ENCODE results near the gene AS3MT.
"Not testable (repeated sequence)": the region's sequence is repeated elsewhere in the genome, so short reads cannot be mapped to it uniquely, and the experiment has no call there.

The AS3MT gene

DNA sequence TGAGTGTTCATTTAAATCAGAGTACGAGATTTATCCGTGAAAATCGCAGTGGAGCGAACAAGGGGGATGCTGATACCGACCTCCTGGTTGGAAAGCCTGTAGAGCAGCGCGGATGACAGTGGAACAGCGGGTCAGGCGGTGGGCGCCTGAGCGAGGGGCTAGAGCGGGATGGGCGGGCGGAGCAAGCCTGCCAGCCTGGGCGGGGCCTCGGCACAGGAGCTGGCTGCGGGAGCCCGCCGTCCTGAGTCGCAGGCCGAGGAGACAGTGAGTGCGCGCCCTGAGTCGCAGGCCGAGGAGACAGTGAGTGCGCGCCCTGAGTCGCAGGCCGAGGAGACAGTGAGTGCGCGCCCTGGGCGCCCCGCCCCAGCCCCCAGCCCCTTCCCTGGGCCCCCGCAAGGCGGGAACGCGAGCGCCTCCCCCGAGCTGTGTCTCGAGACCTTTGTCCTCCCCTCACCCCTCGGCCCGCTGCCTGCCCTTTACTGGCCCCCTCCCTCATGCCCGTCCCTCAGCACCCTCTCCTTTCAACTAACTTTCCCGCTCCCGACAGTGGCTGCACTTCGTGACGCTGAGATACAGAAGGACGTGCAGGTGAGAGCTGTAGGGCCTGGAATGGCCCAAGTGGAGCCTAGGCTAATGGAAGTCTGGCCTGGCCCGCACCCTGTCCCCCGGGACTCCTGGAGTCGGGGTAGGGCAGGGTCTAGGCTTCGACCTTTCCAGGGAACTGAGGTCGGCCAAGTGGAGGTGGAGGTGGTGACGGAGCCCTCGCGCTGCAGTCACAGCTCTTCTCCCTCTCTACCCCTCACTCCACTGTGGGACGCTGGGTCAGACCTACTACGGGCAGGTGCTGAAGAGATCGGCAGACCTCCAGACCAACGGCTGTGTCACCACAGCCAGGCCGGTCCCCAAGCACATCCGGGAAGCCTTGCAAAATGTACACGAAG is at the start of gene AS3MT:
Gene AS3MT, plus strand, starts transcription at position 213 of the 941 bp plus-strand sequence. Its CDS starts 123 bp downstream, at position 336.
- no peak for DNase-seq (ENCODE audit: low read depth in 2 of 3, low spot score in 2 of 3)

GRCh38 chr10:102820008-102820407 is 49.3 kb upstream of the AS3MT start:
- not testable (repeated sequence) for DNase-seq (ENCODE audit: low read depth in 2 of 3, low spot score in 2 of 3)

DNA sequence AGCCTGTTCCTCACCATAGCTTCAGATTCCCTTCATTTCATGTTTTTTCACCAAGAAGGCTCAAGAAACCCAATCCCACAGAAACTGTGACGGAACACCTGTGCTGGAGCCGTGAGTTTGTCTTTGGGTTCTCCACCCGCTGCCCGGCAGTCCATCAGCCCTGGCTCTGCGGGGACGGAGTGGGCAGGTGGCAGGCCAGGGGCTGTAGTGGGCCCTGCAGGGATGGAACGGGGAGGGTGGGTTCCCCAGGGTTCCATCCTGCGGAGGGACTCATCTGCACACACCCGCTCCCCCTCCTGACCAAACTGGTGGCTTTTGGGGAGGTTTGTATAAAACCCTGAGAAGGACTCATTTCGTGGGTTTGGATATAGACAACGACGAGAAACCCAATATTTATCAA is 47.0 kb upstream of the AS3MT start:
- no peak for DNase-seq (ENCODE audit: low read depth in 2 of 3, low spot score in 2 of 3)

DNA sequence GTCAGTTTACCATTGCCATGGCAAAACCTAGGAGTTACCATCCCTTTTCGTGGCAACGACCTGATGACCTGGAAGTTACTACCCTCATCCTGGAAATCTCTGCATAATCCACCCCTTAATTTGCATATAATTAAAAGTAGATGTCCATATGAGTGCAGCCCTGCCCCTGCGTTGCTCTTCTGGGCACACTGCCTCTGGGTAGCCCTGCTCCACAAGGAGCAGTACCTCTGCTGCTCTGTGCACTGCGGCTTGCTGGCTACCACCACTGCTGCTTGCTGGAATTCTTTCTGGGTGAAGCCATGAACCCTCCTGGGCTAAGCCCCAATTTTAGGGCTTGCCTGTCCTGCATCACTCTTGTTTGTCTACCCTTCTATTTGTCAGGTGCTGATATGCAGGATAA is 44.6 kb upstream of the AS3MT start:
- no peak for DNase-seq (ENCODE audit: low read depth in 2 of 3, low spot score in 2 of 3)

DNA sequence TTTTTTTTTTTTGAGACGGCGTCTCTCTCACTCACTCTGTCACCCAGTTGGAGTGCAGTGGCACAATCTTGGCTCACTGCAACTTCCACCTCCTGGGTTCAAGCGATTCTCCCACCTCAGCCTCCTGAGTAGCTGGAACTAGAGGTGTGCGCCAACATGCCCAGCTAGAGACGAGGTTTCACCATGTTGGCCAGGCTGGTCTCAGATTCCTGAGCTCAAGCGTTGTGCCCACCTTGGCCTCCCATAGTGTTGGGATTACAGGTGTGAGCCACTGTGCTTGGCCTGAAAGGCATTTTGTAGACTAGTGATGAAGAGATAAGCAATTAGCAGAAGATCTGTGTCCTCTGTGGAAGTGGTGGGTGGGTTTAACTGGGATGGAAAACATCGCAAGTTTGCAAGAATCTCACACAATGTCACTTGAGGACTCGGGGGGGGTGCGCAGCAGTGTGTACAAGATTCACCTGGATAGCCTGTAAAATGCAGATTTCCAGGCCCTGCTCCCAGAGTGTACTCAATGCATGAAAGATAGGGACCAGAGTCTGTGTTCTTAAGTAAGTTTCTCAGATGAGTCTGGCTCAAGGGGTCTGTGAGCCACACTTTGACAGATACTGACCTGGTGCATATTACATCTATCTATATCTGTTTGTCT is 43.0 kb upstream of the AS3MT start:
- no peak for DNase-seq (ENCODE audit: low read depth in 2 of 3, low spot score in 2 of 3)

- no peak for DNase-seq (ENCODE audit: low read depth in 2 of 3, low spot score in 2 of 3)
Observed at GRCh38 chr10:102827597-102827975, 41.7 kb upstream of the AS3MT start.

- no peak for DNase-seq (ENCODE audit: low read depth in 2 of 3, low spot score in 2 of 3)
Observed at GRCh38 chr10:102831322-102832071, 37.8 kb upstream of the AS3MT start.

GRCh38 chr10:102832248-102832647 is 37.0 kb upstream of the AS3MT start:
- no peak for DNase-seq (ENCODE audit: low read depth in 2 of 3, low spot score in 2 of 3)

- DNase-seq (ENCODE audit: low read depth in 2 of 3, low spot score in 2 of 3) = no peak
Observed at GRCh38 chr10:102832987-102833386, 36.3 kb upstream of the AS3MT start.

- no peak for DNase-seq (ENCODE audit: low read depth in 2 of 3, low spot score in 2 of 3)
Observed at GRCh38 chr10:102834143-102834542, 35.1 kb upstream of the AS3MT start.

DNA sequence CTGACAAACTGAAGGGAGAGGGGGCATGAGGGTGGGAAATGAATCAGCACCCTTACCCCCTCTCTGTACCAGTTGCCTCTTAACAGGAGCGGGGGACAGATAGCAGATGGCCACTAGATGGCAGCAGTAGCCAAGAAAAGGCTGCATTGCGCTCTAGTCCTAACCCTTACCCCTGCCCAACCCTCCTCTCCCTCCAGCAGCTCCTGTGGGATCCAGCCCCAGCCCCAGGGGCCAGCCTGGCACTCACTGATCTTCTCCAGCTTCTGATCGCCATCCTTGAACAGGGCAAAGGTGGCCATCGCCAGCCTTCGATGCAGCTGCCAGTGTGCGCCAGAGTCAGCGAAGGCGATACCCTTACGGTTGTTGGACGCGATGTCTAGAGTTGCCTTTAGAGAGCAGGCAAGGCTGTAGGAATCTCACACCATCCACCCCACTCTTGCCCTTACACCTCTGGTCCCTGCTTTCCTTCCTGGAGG is 34.2 kb upstream of the AS3MT start:
- DNase-seq (ENCODE audit: low read depth in 2 of 3, low spot score in 2 of 3) = peak; percentile 27 to 71 (median 43)

DNA sequence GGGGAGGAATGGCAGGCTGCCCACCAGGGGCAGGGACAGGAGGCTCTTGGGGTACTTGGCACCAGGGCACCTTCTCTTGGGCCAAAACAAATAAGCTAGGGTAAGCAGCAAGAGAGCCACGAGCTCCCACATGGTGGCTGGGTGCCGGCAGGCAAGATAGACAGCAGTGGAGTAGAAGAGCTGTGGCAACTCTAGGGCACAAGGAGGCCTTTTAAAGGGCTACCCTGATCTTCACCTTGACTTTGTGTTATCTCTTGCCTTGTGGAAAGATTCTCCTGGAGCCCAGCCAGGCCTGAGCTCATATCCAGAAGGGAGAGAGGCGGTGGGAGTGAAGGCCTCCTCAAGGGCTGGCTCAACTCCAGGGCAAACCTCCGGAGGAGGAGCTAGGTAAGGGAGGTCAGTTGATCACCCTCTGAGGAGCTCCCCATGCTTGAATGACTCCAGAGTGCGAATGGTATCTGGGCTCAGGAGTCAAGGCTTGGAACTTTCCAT is 32.0 kb upstream of the AS3MT start, which contains the start of gene CYP17A1:
Gene CYP17A1, minus strand, starts transcription at position 184 of the 492 bp plus-strand sequence. Its CDS starts 52 bp downstream, at position 132.
- DNase-seq (ENCODE audit: low read depth in 2 of 3, low spot score in 2 of 3) = no peak

DNA sequence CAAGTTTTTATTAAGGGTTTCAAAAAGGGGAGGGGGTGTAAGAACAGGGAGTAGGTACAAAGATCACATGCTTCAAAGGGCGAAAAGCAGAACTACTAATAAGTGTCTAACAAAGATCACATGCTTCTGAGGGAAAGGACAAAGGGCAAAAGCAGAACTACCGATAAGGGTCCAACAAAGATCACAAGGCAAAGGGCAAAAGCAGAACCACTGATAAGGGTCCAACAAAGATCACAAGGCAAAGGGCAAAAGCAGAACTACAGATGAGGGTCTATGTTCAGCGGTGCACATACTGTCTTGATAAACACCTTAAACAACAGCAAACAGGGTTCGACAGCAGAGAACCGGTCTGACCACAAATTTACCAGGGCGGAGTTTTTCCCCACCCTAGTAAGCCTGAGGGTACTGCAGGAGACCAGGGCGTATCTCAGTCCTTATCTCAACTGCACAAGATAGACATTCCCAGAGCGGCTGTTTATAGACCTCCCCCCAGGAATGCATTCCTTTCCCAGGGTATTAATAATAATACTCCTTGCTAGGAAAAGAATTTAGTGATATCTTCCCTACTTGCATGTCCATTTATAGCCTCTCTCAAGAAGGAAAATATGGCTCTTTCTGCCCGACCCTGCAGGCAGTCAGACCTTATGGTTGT is 30.9 kb upstream of the AS3MT start:
- DNase-seq (ENCODE audit: low read depth in 2 of 3, low spot score in 2 of 3) = not testable (repeated sequence)

GRCh38 chr10:102841827-102842345 is 27.4 kb upstream of the AS3MT start:
- no peak for DNase-seq (ENCODE audit: low read depth in 2 of 3, low spot score in 2 of 3)

- DNase-seq (ENCODE audit: low read depth in 2 of 3, low spot score in 2 of 3) = not testable (repeated sequence)
Observed at GRCh38 chr10:102843139-102843538, 26.1 kb upstream of the AS3MT start.

- DNase-seq (ENCODE audit: low read depth in 2 of 3, low spot score in 2 of 3) = not testable (repeated sequence)
Observed at GRCh38 chr10:102844190-102844776, 25.0 kb upstream of the AS3MT start.

GRCh38 chr10:102845352-102845902 is 23.8 kb upstream of the AS3MT start:
- no peak for DNase-seq (ENCODE audit: low read depth in 2 of 3, low spot score in 2 of 3)

GRCh38 chr10:102850025-102850518 is 19.2 kb upstream of the AS3MT start:
- DNase-seq (ENCODE audit: low read depth in 2 of 3, low spot score in 2 of 3) = no peak

GRCh38 chr10:102853237-102853636 is 16.0 kb upstream of the AS3MT start:
- DNase-seq (ENCODE audit: low read depth in 2 of 3, low spot score in 2 of 3) = not testable (repeated sequence)

Measured in activated CD8-positive, alpha-beta memory T cell treated with anti-CD3 and anti-CD28 coated beads for 48 hours (primary cell).